GM21515 (cell line): ENCODE data around the gene DGKI.

Experiments used
- ATAC-seq: cut with Tn5 transposase; IDR thresholded peaks from one replicate; pipeline ENCODE4 v1.9.1; 2021; ENCODE audit not compliant: unreplicated experiment

The DGKI gene

DNA sequence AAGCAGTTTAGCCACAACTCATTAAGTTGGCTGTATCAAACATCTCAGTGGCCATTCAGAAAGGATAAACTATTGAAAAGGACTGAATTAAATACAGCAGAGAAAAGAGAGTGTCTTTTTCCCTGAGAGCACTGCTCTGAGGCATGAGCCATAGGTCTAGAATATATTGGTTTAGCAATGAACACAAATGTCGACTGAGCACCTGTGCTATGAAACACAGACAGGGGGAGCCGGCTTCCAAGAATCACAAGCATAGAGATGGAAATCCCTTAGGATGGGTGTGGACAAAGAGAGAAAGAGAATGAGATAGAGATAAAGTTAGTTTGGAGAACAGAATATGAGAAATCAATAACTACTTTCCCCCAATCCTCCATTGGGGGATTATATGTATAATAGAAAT is 54.8 kb downstream of the DGKI start:
- no peak for ATAC-seq

DNA sequence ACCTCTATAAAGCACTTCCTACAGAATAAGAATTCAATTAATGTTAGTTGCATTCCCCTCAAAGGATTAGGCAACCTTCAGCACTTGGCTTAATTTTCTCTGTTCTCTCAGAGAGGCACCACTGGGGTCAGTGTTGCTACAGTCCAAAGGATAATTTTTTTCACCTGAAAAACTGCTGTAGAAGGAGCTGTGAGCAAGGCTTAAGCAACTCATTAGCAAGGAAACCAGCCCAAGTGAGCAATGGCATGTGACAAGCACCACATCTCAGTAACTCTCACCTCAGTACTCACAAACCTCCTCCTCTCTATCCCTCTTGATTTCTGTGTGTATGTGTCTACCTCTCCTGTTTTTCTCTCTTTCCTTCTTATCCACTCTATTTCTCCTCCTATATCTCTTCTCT is 55.9 kb downstream of the DGKI start:
- ATAC-seq: no peak

DNA sequence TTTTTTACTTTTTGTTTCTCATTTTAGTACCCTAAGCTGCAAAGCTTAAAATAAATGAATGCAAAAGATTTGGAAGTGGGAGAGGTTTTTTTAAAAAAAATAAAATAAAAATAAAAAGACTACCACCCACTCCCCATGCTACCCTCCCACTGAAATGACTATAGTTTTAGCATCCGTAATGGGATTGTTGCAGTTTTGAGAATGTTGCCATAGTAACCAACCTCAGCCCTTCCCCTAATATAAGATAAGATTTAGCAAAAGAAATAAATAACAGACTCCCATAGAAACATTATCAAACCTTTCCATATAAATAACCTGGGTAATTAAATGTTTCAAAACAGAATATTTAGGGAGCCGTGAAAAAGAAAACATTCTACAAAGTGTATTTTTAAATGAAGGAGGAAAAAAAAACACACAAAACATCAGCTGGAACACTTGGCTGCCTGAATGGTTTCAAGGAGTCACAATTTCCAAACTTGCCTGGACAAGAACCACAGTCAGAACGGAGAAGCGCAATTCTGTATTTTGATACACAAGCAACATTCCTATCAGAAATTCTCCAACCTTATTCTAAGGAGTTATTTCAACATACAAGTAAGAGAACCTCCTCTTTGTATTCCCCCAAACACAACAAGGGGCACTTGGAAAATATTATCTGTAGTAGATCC is 57.4 kb downstream of the DGKI start:
- no peak for ATAC-seq

DNA sequence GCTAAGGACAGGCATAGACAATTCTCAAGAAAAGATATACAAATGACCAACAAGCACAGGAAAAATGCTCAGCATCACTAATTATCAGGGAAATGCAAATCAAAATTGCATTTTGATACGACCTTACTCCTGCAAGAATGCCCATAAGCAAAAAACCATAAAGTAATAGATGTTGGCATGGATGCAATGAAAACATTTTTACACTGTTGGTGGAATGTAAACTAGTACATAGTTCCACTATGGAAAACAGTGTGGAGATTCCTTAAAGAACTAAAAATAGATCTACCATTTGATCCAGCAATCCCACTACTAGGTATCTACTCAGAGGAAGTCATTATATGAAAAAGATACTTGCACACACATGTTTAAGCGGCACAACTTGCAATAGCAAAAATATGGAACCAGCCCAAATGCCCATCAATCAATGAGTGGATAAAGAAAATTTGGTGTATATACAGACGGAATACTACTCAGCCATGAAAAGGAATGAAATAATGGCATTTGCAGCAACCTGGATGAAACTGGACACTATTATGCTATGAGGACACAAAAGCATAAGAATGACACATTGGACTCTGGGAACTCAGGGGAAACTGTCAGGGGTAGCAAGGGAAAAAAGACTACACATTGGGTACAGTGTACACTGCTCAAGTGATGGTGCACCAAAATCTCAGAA is 59.3 kb downstream of the DGKI start:
- ATAC-seq: no peak

DNA sequence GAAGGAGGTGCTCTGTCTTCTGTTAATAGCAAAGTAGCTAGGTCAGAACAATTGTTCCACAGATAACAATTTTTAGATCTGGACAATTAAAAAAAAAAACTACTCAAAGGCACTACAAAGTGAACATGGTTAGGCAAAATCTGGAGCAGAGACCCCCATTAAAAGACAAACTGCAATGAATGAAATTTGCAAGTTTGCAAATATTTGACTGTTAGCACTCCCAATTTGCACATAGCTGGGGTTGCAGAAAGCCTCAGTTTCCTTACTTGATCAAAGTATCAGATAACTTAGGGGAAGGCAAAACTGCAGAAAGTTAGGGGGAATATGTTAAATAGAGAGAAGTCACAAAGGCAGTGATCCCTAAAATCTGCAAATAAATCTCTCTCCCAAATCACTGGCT is 68.3 kb downstream of the DGKI start:
- ATAC-seq: no peak

DNA sequence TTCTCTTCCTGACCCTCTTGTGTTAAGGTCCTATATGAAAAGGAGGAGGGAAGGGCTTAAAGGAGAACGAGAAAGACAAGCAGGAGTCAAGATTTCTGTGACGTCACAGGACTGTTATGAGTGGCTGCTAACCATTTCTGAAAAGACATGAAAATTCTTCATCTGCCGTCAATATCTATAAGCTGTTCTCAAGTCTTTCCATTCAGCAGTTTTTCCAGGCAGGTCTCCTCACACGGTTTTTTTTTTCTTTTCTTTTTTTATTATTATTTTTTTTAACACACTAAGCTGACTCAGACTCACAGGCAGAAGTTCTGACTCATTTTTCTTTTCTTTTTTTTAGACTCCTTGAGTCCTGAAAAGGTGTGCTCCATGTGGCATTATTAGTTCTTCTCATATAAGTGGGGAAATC is 72.0 kb downstream of the DGKI start:
- no peak for ATAC-seq

DNA sequence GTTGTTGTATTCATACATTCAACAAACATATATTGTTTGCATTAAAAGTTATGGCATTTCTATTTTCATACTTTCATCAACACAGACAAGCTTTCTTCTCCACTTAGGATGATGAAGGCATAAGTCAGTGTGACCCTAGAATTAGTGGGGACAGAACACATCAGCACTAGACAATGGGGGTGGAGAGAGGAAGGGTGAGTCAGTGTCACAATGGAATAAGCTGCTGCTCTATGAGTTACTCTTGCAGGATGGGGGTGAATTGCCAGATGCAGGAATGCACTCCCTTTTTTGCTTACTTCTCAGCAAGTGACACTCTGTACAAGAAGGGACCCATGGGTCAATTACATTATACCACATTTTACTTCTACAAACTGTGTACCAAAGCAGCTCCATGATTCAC is 74.0 kb downstream of the DGKI start:
- ATAC-seq: no peak

DNA sequence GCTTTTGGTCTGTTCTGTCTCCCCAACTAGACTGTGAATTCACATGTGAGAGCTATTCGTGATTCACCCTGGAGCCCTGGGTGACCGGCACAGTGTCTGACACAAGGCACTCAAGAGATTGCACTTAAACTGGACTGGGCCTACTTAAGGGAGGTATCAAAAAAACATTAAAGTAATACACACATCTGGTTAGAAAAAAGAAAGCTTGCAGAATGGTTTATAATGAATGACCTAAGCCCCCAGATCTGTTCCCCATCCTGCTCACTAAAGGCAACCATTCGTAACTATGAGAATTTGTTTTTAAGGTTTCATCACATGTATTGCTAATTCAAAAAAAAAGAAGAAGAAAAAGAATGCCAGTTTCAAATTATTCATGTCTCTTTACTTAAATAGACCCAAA is 74.5 kb downstream of the DGKI start:
- ATAC-seq: no peak

DNA sequence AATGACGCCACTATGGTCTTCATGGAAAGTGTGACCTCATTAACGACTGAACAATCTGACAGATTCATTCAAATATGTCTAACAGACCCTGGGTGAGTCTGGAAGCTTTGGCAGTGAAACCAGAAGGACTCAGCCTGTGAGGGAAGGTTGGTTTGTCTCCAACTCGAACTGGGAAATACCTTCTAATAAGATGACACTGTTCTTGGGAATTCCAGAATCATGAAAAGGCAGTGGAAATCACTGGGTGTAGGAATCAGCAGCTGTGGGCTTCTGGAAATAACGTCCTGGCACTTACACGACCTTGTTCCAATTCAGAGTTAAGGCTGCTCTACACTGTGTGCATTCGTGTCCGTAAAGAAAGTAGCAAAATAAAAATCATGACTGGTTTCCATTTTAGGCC is 75.1 kb downstream of the DGKI start:
- ATAC-seq: no peak

DNA sequence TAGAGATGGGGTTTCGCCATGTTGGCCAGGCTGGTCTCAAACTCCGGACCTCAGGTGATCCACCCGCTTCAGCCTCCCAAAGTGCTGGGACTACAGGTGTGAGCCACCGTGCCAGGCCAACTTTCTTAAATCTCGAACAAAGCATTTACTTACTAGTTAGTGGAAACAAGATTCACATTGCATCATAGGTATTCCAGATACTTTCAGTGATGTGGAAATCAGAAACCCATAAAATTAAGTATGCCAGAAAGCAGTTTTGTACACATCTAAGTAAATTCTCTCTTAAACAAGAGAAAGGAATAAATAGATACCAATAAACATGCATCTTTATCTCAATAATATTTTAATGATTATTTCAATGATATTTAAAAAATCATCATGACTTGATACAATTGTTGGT is 75.5 kb downstream of the DGKI start:
- ATAC-seq: no peak

DNA sequence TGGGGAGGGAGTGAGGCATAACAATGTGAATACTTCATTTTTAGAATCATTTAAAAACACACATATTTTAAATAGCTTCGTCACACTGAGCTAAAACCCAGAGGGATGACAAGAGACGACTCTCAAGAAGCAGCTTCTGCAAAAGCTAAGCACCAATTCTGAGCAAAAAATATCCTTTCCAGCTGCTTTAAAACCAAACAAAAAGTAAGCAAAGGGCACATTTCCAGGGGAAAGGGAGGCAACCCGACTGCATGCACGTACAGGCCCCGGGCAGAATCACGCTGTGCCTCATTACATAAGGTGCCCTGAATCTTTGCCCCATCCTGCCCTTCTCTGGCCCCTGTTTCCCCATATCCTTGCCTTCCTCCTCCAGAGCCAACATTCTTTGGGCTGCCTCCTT is 78.4 kb downstream of the DGKI start:
- no peak for ATAC-seq

DNA sequence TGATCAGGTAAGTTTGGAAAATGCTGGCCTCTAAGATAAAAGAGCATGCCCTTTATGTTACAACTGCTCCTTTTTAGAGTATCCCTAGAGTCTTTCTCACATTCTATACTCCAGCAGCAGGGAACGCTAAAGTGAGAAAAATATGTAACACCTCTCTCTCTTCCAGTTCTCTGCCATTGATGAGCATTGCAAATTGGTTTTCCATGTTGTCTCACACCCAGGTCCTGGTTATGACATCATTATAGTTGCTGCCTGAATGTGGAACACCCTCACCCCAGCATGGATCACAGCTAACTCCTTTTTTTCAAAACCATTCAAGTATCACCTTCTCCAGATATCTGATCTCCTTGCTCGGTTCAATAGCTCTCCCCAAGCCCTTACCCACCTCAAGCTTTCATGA is 84.4 kb downstream of the DGKI start:
- ATAC-seq: no peak

DNA sequence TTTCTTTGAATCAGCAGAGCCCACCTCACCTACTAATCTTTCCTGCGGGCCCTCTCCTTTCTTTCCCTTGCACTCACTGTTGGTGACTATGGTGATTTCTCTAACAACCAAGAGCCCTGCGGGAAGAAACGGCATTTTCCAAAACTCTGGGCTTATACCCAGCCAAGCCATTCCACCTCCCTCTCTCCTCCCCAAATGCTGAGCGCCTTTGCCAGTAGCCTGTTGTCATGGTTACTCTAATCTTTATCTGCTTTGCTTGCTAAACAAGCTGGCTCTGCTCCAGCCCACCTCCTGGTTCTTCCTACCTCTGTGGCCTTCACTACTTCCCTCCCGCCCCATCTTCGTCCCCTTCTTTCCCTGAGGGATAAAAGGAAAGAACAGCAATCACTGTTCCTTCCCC is 86.7 kb downstream of the DGKI start:
- ATAC-seq: no peak

DNA sequence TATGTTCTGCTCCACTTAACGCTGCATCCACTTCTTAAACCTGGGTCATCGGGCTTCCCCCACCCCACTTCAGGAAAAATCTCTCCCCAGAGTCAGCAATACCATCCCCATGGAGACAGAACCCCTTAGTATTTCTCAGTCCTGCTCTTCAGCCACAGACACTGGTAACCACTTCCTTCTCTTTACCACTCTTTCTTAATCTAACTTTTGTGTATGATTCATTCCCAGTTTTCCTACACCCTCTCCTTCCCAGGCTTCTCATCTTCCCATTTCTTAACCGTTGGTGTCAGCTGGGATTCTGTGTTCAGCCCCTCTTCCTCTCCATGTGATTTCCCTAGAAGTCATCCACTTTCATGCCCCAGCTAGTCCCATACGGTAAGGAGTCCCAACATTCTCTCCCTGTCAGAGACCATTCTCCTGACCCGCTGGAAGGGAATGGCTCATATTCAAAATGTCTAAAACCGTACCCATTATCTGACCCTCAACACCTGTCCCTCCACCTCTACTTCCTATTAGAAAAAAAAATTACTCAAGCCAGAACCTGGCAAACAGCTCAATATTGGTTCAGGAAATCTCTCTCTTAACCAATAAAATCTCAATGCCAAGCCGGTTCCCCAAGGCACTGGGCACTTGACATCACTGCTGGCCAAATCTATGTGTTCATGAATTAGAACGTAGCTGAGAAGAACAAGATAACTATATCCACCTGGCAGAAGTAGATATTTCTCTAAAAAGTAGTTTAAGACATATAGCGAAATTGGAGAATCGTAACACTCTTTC is 89.4 kb downstream of the DGKI start:
- ATAC-seq: no peak

DNA sequence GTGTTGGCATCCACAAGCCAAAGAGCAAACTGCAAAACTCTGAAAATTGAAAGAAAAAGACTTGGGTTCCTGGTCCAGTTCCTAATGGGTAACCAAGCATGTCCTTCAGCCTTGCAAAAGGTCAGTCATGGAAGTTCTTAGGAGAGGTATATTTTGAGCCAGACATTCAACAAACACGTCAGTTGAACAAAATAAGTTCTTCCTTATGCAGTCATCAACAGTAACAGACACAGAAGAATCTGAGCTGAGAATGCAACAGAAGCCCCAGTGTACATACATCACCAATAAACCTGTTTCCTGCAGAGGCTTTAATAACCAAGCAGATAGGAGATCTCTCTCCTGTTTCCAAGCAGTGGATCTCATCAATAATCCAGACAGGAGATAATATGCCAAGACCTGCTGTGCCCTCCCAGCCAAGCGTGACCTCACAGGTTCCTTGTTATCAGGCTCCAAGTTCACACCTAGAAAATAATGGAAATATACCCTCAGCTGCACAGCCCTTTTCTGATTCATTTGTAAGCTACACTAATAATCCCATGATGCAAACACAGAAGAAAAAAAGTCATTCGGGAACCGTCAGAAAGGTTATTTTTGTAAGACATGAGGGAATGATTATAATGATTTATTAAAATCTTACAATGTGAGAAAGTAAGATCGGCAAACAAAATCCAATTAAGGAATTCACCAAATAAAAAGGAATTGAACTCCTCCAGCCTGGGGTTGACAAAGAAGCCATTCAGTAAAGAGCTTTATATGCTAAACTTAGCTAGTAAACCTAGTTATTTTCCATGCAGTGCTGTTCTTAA is 90.7 kb downstream of the DGKI start:
- no peak for ATAC-seq

DNA sequence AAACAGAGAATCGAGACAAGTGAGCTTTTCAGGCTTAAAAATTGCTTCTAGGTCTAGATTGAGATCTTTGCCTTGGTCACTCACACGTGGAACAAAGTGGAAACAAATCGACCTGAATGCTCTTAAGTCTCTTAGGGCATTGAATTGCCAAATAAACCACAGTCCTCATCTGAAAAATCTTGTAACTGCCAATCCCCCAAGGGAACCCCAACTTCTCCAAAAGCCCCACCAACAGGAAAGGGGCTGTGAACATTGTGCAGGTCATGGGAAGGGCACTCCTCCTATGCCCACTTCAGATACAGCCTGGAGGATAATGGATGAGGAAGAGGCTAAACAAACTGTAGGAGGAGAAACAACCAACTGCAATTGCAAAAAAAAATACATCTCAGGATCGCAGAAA is 91.3 kb downstream of the DGKI start:
- no peak for ATAC-seq

DNA sequence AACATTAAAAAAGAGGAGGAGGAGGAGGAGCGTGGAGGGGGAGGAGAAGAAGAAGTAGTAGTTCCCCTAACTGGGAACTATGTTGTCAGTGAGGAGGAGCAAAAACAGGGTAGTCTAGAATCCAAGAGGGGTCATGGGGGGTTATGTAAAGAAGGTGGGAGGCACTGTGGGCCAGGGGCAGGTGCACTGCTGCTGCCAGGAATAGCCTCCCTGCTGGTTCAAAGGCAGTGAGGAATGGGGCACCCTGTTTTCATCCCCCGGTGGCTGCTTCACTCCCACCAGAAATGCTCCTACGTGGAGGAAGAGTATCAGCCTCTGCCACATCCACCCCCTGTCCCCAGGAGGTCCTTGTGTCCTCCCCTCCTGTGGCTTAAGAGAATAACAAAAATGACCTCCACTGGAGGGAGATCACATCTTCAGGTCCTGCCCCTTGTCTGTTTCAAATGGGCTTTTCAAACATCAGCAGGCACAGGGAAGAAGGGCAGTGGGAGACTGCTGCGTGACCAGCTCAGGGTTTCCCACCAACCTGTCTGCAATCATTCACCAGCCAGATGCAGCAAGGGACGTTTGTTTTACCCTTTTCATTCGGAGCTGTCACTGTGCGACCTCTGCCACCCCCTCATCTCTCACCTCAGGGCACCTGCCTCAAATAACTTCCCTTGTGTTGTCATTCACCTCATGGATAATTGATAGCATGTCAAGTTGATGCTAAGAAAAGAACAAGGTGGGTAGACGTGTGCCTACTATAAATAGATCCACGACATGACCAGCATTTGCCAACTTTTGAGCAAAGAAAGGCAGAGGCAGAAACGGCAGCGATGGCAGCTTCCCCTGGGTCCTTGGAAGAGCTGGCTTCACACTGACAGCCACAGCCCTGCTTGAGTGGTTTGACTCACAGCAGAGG is 92.6 kb downstream of the DGKI start:
- no peak for ATAC-seq

DNA sequence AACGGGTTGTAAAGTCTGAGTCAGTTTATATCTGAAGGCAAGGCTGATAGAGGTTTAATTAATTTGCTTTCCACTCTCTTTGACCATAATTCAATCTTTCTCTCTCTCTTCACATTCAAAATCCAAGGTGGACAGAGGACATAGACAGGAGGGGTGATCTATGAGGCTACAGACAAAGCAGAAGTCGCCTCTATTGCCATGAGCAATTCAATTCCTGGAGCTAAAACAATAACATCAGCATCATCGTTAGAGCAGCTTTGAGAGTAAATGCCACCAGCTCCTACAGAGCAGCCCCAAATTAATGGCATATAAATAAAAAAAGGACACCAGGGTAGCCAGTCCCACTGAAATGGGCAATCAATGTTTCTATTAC is 93.2 kb downstream of the DGKI start:
- ATAC-seq: no peak

DNA sequence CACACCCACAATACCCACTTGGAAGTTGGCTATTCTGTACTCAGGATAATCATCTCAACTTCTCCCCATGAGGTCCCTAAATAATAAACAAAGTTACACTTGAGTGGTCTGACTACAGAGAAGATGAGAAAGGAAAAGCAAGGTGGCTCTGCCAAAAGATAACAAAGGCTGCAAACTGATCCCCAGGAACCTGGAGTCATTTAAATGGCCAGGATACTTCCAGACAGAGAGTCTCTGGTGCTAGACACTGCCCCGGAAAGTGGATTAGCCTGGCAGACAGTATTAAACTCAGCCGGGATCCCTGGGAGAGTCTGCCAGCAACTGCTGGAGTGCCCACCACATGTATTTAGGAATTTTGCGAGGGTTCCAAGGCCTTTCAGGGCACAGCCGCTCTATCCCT is 93.7 kb downstream of the DGKI start:
- no peak for ATAC-seq

DNA sequence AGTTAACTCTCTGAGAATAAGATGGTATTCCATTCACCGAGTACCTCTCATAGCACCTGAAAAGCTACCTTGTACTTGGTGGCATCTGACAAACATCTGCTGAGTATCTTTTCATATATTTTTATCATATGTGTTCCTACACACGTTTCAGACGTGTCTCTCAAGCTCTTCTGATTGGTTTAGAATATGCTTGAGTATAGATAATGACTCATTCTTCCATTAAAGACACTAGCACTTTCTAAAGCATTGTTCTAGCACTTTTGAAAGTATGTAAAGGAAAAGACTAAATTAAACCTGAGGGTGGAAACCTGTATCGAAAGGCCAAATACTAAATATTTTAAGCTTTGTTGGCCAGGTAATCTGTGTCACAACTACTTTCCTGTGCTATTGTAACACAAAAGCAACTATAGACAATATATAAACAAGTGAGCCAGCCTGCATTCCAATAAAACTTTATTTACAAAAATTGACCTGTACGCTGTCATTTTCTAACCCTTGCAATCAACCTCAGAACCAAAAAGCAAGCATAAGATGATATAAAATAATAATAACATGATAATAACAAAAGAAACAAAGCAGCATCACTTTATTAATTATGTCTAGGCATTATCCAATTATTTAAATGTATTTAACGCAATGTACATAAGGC is 95.3 kb downstream of the DGKI start:
- ATAC-seq: no peak
